ENCODE data around the gene MEMO1. TPM values are rescaled to one million over a fixed set of nuclear protein-coding genes. Genes with fewer than 3 reads are reported as not detected.

Gene MEMO1
- total RNA-seq, 2 donors from 2014 or later, result 20.9 to 26.1 TPM

DNA sequence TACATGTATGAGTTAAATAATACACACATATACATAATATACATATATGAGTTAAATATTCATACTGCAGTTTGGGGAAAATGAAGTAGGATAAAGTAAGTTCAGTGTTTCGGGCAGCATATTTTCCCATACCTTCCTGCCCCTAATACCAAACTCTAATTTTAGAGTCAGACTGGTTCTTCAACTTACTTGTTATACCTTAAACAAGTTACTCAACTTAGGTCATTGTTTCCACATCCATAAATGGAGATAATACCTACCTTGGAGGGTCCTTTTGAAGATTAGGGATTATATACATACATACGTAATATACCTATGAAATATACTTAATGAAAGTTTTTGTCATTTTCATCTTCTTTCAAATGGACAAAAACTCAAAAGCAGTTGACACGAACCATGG lies 8.4 kb downstream of the MEMO1 start:
- TF ChIP-seq, protein P1, sequence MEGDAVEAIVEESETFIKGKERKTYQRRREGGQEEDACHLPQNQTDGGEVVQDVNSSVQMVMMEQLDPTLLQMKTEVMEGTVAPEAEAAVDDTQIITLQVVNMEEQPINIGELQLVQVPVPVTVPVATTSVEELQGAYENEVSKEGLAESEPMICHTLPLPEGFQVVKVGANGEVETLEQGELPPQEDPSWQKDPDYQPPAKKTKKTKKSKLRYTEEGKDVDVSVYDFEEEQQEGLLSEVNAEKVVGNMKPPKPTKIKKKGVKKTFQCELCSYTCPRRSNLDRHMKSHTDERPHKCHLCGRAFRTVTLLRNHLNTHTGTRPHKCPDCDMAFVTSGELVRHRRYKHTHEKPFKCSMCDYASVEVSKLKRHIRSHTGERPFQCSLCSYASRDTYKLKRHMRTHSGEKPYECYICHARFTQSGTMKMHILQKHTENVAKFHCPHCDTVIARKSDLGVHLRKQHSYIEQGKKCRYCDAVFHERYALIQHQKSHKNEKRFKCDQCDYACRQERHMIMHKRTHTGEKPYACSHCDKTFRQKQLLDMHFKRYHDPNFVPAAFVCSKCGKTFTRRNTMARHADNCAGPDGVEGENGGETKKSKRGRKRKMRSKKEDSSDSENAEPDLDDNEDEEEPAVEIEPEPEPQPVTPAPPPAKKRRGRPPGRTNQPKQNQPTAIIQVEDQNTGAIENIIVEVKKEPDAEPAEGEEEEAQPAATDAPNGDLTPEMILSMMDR (IDR thresholded peaks at IDR 0.05), result no peak
- H3K4me3 ChIP-seq, result no peak overlapping the region
- no peaks in the 10 kb centered on the region for H3K27me3 ChIP-seq
- no peaks in the 10 kb centered on the region for H3K9me3 ChIP-seq
- DNase-seq (ENCODE audit: low spot score), result no peak
- no peaks in the 10 kb centered on the region for H3K4me1 ChIP-seq
- H3K27ac ChIP-seq, result no peak overlapping the region
- no peaks in the 10 kb centered on the region for H3K36me3 ChIP-seq

DNA sequence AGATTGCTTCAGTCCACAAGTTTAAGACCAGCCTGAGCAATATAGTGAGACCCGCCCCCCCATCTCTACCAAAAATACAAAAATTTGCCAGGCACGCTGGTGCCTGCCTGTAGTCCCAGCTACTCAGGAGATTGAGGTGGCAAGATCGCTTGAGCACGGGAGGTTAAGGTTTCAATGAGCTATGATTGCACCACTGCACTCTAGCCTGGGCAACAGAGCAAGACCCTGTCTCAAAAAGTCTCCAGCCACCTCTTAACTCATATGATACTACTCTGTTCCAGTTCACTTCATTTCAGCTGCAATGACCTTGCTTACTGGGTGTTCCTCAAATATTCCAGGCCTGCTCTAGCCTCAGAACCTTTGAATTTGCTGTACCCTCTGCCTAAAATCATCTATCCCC lies 11.4 kb downstream of the MEMO1 start:
- Histone ChIP-seq H3K4me1 (no peaks in the 10 kb centered on the region), H3K4me3 (no peak overlapping the region), H3K36me3 (no peaks in the 10 kb centered on the region), H3K9me3 (no peaks in the 10 kb centered on the region), H3K27me3 (no peaks in the 10 kb centered on the region), H3K27ac (no peak overlapping the region)
- TF ChIP-seq, protein P1 (IDR thresholded peaks at IDR 0.05), result no peak
- DNase-seq (ENCODE audit: low spot score), result no peak

DNA sequence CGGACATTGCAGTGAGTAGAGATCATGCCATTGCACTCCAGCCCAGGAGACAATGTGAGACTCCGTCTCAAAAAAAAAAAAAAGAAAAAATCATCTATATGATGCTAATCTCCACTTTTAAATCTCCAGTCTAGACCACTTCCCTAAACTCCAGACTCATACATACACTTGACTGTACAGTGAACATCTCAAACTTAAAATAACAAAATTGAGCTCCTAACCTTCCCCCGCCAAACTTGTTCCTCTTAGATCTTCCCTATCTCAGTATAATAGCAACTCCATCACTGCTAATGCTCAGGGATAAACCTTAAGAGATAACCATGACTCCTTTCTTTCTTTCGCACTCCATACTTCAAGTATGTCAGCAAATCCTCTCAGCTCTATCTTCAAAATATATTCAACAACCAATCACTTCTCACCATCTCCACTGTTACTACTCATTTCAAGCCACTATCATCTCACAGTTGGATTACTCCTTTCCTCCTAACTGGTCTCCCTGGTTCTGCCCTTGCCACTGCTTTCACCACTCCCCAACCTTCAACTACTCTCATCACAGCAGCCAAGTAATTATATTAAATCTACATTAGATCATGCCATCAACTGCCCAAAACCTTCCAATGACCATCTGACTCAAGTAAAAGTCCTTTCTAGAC lies 12.0 kb downstream of the MEMO1 start:
- TF ChIP-seq, protein P1 (IDR thresholded peaks at IDR 0.05), result no peak
- Histone ChIP-seq H3K9me3 (no peaks in the 10 kb centered on the region), H3K27me3 (no peaks in the 10 kb centered on the region), H3K27ac (no peak overlapping the region), H3K36me3 (no peaks in the 10 kb centered on the region), H3K4me1 (no peaks in the 10 kb centered on the region), H3K4me3 (no peak overlapping the region)
- DNase-seq (ENCODE audit: low spot score), result no peak

DNA sequence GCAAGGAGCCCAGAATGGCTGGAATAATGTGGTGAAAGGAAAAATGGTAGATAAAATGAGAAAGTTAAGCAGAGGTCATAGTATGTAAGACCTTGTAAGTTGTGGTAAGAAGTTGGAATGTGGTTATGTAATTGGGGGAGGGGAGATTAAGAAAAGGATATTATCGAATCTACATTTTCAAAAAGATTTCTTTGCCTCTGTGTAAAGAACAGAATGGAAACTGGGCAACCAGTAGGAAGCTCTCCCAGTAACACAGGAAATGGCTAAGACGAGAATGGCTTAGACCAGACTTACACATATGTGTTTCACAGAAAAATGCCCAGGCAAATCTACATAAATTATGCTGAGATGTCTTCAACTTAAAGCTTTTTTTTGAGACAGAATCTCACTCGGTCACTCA lies 13.2 kb downstream of the MEMO1 start:
- Histone ChIP-seq H3K4me1 (no peaks in the 10 kb centered on the region), H3K27me3 (no peaks in the 10 kb centered on the region), H3K27ac (no peak overlapping the region), H3K4me3 (no peak overlapping the region), H3K36me3 (no peaks in the 10 kb centered on the region), H3K9me3 (no peaks in the 10 kb centered on the region)
- TF ChIP-seq, protein P1 (IDR thresholded peaks at IDR 0.05), result no peak
- DNase-seq (ENCODE audit: low spot score), result no peak

DNA sequence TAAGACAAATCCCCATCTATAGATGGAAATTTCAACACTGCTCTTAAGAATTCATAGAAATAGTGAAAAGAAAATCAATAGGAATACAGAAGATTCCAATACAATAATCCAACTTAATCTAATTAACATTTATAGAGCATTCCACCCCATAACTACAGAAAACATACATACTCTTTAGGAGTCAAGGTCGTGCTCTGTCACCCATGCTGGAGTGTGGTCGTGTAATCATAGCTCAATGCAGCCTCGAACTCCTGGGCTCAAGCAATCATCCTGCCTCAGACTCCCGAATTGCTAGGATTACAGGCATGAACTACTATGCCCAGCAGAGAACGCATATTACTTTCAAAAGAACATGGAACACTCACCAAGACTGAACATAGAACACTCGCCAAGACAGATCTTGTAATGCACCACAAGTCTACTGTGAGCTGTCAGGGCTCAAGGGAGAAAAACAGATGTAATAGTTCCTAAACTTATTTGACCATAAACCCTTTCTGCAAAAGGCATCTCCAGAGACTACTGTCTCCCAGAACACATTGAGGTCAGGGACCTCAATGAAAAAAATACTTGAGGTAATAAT lies 14.1 kb downstream of the MEMO1 start:
- no peak for DNase-seq (ENCODE audit: low spot score)
- no peak overlapping the region for H3K4me3 ChIP-seq
- H3K4me1 ChIP-seq, result no peaks in the 10 kb centered on the region
- no peaks in the 10 kb centered on the region for H3K27me3 ChIP-seq
- TF ChIP-seq, protein P1 (IDR thresholded peaks at IDR 0.05), result no peak
- H3K9me3 ChIP-seq, result no peaks in the 10 kb centered on the region
- H3K36me3 ChIP-seq, result no peaks in the 10 kb centered on the region
- H3K27ac ChIP-seq, result no peak overlapping the region

DNA sequence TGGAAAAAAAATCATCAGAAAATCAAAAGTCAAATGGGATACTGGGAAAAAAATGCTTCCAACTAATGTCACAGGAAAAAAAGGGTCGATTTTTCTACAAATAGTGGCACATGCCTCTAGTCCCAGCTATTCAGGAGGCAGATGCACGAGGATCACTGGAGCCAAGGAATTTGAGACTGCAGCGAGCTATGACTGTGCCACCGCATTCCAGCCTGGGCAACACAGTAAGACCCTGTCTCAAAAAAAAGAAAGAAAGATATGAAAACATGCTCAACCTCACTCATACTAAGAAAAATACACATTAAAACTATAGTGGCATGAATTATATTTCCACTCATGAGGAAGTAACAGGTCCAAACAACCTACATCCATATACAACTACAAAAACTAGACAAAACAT lies 17.9 kb downstream of the MEMO1 start:
- no peak for DNase-seq (ENCODE audit: low spot score)
- TF ChIP-seq, protein P1 (IDR thresholded peaks at IDR 0.05), result no peak
- H3K4me1 ChIP-seq, result peaks cover 0 to 7% of the 10 kb centered on the region in 2 donors
- H3K27ac ChIP-seq, result no peak overlapping the region
- no peak overlapping the region for H3K4me3 ChIP-seq
- H3K27me3 ChIP-seq, result no peaks in the 10 kb centered on the region
- H3K9me3 ChIP-seq, result no peaks in the 10 kb centered on the region
- no peaks in the 10 kb centered on the region for H3K36me3 ChIP-seq
